Measurements from ENCODE around the gene USP43.

DNA sequence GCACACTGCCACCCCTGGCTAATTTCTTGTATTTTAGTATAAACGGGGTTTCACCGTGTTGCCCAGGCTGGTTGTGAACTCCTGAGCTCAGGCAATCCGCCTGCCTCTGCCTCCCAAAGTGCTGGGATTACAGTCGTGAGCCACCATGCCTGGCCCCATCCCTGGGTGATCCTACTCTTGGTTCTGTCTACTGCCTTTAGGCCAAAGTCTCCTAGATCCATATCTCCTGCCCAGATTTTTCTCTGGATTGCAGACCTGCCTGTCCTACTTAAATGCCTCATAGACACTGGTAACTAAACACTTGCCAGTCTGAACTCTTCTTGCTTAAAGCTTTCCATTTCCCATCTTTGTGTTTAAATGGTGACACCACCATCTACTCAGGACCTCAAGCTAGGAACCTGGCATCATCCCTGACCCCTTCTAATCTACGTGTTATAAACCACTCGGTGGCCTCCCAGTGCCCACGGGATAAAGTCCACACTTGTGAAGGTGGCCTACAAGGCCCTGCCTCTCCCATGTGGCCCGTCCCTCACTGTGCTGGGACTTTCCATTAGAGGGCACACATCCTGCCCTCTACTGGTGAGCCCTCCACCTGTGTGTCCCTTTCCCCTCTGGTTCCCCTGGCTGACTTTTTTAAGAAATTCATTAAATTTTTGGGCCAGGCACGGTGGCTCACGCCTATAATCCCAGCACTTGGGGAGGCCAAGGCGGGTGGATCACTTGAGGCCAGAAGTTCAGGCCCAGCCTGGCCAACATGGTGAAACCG is 51.1 kb downstream of the USP43 start:
- no peak for TF ChIP-seq CTCF (IDR thresholded peaks at IDR 0.05; ENCODE audit: poor library complexity, severe bottlenecking)
- TF ChIP-seq POLR2AphosphoS5 (IDR thresholded peaks at IDR 0.05): no peak
- no peak for TF ChIP-seq TAF1 (IDR thresholded peaks at IDR 0.05; ENCODE audit: low read depth)
